Measurements from ENCODE around the gene FBRS. TPM values are rescaled to one million over a fixed set of nuclear protein-coding genes. Genes with fewer than 3 reads are reported as not detected.

Gene FBRS
- total and polyA plus RNA-seq, 2 of the 13 experiments (the other 11 are each of a cell fraction or from before 2014, with no cell fraction given), result 13.7 to 16.2 TPM

DNA sequence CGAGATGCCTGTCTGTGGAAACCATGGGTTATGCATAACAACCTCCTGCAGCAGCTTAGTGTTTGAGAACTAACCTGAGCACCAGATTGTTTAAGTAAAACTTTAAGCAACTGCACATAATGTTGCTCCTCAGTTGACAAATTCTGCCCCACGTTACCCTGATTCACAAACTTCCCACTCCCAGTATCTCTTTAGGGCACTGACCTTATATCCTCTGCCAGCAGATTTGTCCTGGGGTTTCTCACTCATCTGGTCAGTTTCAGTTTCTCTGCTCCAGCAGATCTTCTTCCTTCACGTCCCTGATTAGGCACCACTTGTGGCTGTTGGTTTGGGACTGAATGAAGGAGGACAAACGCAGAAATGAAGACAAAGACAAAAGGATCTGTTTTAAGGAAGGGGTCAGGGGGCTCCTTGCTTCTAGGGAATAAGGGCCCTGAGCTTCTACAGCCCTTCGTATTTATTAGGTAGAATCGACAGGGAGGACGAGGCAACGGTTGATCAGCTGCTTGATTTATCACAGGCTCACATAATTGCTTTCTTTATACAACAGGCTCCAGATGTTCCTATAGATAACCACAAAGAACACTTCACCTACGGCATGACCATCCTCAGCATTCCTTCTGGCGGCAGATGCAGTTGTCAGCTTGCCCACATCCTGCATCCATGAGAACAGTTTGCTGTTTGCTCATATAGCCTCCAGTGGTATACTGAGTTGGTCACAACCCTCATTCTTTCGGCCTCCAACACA lies 34.5 kb upstream of the FBRS start (continued):
- TF ChIP-seq, protein P1, sequence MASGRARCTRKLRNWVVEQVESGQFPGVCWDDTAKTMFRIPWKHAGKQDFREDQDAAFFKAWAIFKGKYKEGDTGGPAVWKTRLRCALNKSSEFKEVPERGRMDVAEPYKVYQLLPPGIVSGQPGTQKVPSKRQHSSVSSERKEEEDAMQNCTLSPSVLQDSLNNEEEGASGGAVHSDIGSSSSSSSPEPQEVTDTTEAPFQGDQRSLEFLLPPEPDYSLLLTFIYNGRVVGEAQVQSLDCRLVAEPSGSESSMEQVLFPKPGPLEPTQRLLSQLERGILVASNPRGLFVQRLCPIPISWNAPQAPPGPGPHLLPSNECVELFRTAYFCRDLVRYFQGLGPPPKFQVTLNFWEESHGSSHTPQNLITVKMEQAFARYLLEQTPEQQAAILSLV (CRISPR knock-in tag; IDR thresholded peaks at IDR 0.05; ENCODE audit: borderline replicate concordance), result no peak
- TF ChIP-seq SKI (IDR thresholded peaks at IDR 0.05; ENCODE audit: partially characterized antibody) (no peak), HIVEP1 (CRISPR knock-in tag; IDR thresholded peaks at IDR 0.05) (no peak), FOXJ3 (CRISPR knock-in tag; IDR thresholded peaks at IDR 0.05; ENCODE audit: borderline replicate concordance) (no peak), GATAD2A (CRISPR knock-in tag; IDR thresholded peaks at IDR 0.05) (no peak), ZNF124 (CRISPR knock-in tag; IDR thresholded peaks at IDR 0.05) (no peak), FOXC1 (CRISPR knock-in tag; IDR thresholded peaks at IDR 0.05; ENCODE audit: borderline replicate concordance) (no peak), CREB1 (IDR thresholded peaks at IDR 0.05) (no peak), CREB1 (CRISPR knock-in tag; IDR thresholded peaks at IDR 0.05) (peak; percentile 16; the same call in 1 of the 2 replicates), GTF3A (CRISPR knock-in tag; conservative IDR thresholded peaks at IDR 0.05) (no peak), ERF (CRISPR knock-in tag; IDR thresholded peaks at IDR 0.05) (0 out of 2 replicates have a peak, but pooled peaks have one; percentile 16)
- TF ChIP-seq, protein P2, sequence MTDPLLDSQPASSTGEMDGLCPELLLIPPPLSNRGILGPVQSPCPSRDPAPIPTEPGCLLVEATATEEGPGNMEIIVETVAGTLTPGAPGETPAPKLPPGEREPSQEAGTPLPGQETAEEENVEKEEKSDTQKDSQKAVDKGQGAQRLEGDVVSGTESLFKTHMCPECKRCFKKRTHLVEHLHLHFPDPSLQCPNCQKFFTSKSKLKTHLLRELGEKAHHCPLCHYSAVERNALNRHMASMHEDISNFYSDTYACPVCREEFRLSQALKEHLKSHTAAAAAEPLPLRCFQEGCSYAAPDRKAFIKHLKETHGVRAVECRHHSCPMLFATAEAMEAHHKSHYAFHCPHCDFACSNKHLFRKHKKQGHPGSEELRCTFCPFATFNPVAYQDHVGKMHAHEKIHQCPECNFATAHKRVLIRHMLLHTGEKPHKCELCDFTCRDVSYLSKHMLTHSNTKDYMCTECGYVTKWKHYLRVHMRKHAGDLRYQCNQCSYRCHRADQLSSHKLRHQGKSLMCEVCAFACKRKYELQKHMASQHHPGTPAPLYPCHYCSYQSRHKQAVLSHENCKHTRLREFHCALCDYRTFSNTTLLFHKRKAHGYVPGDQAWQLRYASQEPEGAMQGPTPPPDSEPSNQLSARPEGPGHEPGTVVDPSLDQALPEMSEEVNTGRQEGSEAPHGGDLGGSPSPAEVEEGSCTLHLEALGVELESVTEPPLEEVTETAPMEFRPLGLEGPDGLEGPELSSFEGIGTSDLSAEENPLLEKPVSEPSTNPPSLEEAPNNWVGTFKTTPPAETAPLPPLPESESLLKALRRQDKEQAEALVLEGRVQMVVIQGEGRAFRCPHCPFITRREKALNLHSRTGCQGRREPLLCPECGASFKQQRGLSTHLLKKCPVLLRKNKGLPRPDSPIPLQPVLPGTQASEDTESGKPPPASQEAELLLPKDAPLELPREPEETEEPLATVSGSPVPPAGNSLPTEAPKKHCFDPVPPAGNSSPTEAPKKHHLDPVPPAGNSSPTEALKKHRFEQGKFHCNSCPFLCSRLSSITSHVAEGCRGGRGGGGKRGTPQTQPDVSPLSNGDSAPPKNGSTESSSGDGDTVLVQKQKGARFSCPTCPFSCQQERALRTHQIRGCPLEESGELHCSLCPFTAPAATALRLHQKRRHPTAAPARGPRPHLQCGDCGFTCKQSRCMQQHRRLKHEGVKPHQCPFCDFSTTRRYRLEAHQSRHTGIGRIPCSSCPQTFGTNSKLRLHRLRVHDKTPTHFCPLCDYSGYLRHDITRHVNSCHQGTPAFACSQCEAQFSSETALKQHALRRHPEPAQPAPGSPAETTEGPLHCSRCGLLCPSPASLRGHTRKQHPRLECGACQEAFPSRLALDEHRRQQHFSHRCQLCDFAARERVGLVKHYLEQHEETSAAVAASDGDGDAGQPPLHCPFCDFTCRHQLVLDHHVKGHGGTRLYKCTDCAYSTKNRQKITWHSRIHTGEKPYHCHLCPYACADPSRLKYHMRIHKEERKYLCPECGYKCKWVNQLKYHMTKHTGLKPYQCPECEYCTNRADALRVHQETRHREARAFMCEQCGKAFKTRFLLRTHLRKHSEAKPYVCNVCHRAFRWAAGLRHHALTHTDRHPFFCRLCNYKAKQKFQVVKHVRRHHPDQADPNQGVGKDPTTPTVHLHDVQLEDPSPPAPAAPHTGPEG (CRISPR knock-in tag; IDR thresholded peaks at IDR 0.05), result no peak
- TF ChIP-seq, protein P3, sequence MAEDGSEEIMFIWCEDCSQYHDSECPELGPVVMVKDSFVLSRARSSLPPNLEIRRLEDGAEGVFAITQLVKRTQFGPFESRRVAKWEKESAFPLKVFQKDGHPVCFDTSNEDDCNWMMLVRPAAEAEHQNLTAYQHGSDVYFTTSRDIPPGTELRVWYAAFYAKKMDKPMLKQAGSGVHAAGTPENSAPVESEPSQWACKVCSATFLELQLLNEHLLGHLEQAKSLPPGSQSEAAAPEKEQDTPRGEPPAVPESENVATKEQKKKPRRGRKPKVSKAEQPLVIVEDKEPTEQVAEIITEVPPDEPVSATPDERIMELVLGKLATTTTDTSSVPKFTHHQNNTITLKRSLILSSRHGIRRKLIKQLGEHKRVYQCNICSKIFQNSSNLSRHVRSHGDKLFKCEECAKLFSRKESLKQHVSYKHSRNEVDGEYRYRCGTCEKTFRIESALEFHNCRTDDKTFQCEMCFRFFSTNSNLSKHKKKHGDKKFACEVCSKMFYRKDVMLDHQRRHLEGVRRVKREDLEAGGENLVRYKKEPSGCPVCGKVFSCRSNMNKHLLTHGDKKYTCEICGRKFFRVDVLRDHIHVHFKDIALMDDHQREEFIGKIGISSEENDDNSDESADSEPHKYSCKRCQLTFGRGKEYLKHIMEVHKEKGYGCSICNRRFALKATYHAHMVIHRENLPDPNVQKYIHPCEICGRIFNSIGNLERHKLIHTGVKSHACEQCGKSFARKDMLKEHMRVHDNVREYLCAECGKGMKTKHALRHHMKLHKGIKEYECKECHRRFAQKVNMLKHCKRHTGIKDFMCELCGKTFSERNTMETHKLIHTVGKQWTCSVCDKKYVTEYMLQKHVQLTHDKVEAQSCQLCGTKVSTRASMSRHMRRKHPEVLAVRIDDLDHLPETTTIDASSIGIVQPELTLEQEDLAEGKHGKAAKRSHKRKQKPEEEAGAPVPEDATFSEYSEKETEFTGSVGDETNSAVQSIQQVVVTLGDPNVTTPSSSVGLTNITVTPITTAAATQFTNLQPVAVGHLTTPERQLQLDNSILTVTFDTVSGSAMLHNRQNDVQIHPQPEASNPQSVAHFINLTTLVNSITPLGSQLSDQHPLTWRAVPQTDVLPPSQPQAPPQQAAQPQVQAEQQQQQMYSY (CRISPR knock-in tag; IDR thresholded peaks at IDR 0.05), result no peak
